Measurements from ENCODE around the gene C5orf63. TPM values are rescaled to one million over a fixed set of nuclear protein-coding genes. Genes with fewer than 3 reads are reported as not detected.

C5orf63 gene
- polyA plus RNA-seq, 1 donor (not counting 4 experiments of a cell fraction or from before 2014, with no cell fraction given) = 7.2 TPM

DNA sequence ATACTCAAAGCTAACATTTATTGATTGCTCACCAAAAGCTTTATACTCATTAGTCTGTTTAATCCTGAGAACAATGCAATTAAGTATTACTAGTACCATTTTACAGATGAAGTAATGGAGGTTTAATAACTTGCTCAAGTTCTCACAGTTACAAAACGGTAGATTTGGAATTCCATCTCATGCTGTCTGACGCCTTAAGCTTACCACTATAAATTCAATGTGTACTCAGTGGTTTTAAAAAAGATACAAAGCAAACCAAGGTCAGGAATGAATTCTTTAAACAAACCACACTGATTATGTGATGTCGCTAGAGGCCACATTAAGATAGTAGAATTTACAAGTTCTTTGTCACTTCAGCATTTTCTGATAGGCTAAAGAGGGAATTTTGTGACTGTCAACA lies 1.2 kb upstream of the C5orf63 start:
- Histone ChIP-seq H3K9me3 (ENCODE audit: control insufficient read depth, low read depth, low read length) (no peaks in the 10 kb centered on the region), H3K9ac (ENCODE audit: control insufficient read depth, extremely low read depth, insufficient read depth, low read length) (no peak overlapping the region), H4K20me1 (ENCODE audit: control insufficient read depth, extremely low read depth, insufficient read depth, low read length) (no peaks in the 10 kb centered on the region), H3K4me1 (ENCODE audit: control insufficient read depth, extremely low read depth, insufficient read depth, low read length) (no peaks in the 10 kb centered on the region), H3K79me2 (ENCODE audit: control insufficient read depth, insufficient read depth, low read length) (no peaks in the 10 kb centered on the region), H3K27me3 (ENCODE audit: control insufficient read depth, extremely low read depth, insufficient read depth, low read length) (no peaks in the 10 kb centered on the region), H3K27ac (ENCODE audit: control insufficient read depth, insufficient read depth, low read length) (no peak overlapping the region), H3K4me2 (ENCODE audit: control insufficient read depth, extremely low read depth, insufficient read depth, low read depth, low read length) (no peak overlapping the region), H3K36me3 (ENCODE audit: control insufficient read depth in 2 of 2, extremely low read depth in 1 of 2, insufficient read depth in 2 of 2, low read length in 2 of 2) (no peaks in the 10 kb centered on the region), H3K9me1 (ENCODE audit: control insufficient read depth, extremely low read depth, insufficient read depth, low read length) (no peaks in the 10 kb centered on the region), H3K4me3 (ENCODE audit: control insufficient read depth in 2 of 3, extremely low read depth in 1 of 3, insufficient read depth in 2 of 3, low read depth in 1 of 3, low read length in 3 of 3) (no peak overlapping the region), H2AFZ (ENCODE audit: control insufficient read depth, low read length) (no peak overlapping the region)
- FAIRE-seq (no peak), DNase-seq (ENCODE audit: low read depth, low spot score) (no peak)
- TF ChIP-seq EZH2 (IDR thresholded peaks at IDR 0.05; ENCODE audit: low read length) = no peak
- TF ChIP-seq, protein P1, sequence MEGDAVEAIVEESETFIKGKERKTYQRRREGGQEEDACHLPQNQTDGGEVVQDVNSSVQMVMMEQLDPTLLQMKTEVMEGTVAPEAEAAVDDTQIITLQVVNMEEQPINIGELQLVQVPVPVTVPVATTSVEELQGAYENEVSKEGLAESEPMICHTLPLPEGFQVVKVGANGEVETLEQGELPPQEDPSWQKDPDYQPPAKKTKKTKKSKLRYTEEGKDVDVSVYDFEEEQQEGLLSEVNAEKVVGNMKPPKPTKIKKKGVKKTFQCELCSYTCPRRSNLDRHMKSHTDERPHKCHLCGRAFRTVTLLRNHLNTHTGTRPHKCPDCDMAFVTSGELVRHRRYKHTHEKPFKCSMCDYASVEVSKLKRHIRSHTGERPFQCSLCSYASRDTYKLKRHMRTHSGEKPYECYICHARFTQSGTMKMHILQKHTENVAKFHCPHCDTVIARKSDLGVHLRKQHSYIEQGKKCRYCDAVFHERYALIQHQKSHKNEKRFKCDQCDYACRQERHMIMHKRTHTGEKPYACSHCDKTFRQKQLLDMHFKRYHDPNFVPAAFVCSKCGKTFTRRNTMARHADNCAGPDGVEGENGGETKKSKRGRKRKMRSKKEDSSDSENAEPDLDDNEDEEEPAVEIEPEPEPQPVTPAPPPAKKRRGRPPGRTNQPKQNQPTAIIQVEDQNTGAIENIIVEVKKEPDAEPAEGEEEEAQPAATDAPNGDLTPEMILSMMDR (optimal IDR thresholded peaks at IDR 0.05 in 1 of 3, IDR thresholded peaks at IDR 0.05 in 1 of 3, conservative IDR thresholded peaks at IDR 0.05 in 1 of 3; ENCODE audit: extremely low read depth in 1 of 3, insufficient read depth in 2 of 3, low read length in 3 of 3) = no peak
- dilution Hi-C loops (cut with MboI; ENCODE audit: extremely low pct_ligation_motif_present, low sequenced_read_pairs) = no loop called here

DNA sequence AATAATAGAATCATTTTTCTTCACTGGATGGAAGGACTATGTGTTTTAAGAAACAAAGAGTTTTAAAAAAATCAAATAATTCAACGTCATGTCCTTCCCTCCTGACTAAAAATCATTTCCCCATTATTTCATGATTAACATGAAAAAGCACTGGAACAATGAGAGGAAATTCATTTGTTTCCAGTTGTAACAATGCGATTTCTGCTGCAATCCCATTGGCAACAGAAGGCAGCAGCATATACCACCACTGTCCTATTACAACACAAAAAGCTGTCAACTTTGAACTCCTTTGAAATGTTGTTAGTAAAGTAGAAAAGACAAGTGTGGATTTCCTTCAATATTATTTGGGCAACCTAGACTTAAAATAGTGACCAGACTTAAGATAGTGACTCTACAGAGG lies 3.1 kb downstream of the C5orf63 start:
- DNase-seq (ENCODE audit: low read depth, low spot score) = no peak
- Histone ChIP-seq H3K9me1 (ENCODE audit: control insufficient read depth, extremely low read depth, insufficient read depth, low read length) (no peaks in the 10 kb centered on the region), H3K79me2 (ENCODE audit: control insufficient read depth, insufficient read depth, low read length) (no peaks in the 10 kb centered on the region), H3K36me3 (ENCODE audit: control insufficient read depth in 2 of 2, extremely low read depth in 1 of 2, insufficient read depth in 2 of 2, low read length in 2 of 2) (no peaks in the 10 kb centered on the region), H4K20me1 (ENCODE audit: control insufficient read depth, extremely low read depth, insufficient read depth, low read length) (no peaks in the 10 kb centered on the region), H3K27me3 (ENCODE audit: control insufficient read depth, extremely low read depth, insufficient read depth, low read length) (no peaks in the 10 kb centered on the region), H3K4me3 (ENCODE audit: control insufficient read depth in 2 of 3, extremely low read depth in 1 of 3, insufficient read depth in 2 of 3, low read depth in 1 of 3, low read length in 3 of 3) (no peak overlapping the region), H3K4me2 (ENCODE audit: control insufficient read depth, extremely low read depth, insufficient read depth, low read depth, low read length) (no peak overlapping the region), H3K9me3 (ENCODE audit: control insufficient read depth, low read depth, low read length) (no peaks in the 10 kb centered on the region), H2AFZ (ENCODE audit: control insufficient read depth, low read length) (no peak overlapping the region), H3K27ac (ENCODE audit: control insufficient read depth, insufficient read depth, low read length) (no peak overlapping the region), H3K4me1 (ENCODE audit: control insufficient read depth, extremely low read depth, insufficient read depth, low read length) (no peaks in the 10 kb centered on the region), H3K9ac (ENCODE audit: control insufficient read depth, extremely low read depth, insufficient read depth, low read length) (no peak overlapping the region)
- no peak for FAIRE-seq
- TF ChIP-seq EZH2 (IDR thresholded peaks at IDR 0.05; ENCODE audit: low read length) = no peak
- TF ChIP-seq, protein P1 (optimal IDR thresholded peaks at IDR 0.05 in 1 of 3, IDR thresholded peaks at IDR 0.05 in 1 of 3, conservative IDR thresholded peaks at IDR 0.05 in 1 of 3; ENCODE audit: extremely low read depth in 1 of 3, insufficient read depth in 2 of 3, low read length in 3 of 3) = no peak
- dilution Hi-C loops (cut with MboI; ENCODE audit: extremely low pct_ligation_motif_present, low sequenced_read_pairs) = no loop called here
